GM19025 (cell line): ENCODE data around the gene LACTB.

Experiments
- ATAC-seq: cut with Tn5 transposase; IDR thresholded peaks from one replicate; pipeline ENCODE4 v1.9.1; 2021; ENCODE audit warnings: mild to moderate bottlenecking, low read depth, moderate library complexity; ENCODE audit not compliant: unreplicated experiment

Gene LACTB

GRCh38 chr15:63118854-63119253 is 2.8 kb upstream of the LACTB start:
- ATAC-seq = no peak

DNA sequence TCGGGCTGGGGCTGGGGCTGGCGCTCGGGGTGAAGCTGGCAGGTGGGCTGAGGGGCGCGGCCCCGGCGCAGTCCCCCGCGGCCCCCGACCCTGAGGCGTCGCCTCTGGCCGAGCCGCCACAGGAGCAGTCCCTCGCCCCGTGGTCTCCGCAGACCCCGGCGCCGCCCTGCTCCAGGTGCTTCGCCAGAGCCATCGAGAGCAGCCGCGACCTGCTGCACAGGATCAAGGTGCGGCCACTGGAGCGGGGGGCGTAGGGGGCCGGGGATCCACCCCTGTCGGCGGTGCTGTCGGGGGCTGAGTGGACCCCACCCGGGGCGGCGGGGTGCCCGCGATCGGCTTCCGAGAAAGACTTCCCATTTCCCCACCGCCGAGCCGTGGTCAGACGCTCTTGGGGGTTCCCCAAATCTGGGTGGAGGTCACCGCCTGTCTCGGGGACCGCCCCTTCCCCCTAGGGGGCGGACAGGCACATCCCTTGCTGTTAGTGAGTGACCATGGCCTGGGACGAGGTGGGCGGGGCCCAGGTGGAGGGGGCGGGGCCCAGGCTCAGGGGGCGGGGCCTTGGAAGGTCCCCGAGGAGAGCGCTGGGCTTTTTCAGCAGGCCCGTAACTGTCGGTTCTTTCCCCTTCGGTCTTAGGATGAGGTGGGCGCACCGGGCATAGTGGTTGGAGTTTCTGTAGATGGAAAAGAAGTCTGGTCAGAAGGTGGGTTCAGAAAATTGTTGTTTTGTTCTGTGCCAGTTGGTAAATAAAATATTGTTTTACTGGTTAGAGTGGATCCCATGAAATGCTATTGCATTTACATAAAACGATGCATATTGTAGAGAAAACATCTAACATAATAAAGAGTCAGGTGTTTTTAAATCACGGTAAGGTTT is 578 bp downstream of the LACTB start:
- ATAC-seq = peak; percentile 85

- no peak for ATAC-seq
Observed at GRCh38 chr15:63124506-63124905, 2.8 kb downstream of the LACTB start.

DNA sequence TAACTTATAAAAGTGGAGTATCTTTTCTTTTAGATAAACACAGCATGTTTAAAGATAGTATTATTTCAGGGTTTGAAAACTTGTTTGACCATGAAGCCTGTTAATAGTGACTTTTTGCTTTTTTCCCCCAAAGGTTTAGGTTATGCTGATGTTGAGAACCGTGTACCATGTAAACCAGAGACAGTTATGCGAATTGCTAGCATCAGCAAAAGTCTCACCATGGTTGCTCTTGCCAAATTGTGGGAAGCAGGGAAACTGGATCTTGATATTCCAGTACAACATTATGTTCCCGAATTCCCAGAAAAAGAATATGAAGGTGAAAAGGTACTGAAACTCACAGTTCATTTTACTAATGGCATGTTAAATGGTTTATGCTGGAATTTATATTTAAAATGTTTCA is 5.1 kb downstream of the LACTB start:
- ATAC-seq = no peak

DNA sequence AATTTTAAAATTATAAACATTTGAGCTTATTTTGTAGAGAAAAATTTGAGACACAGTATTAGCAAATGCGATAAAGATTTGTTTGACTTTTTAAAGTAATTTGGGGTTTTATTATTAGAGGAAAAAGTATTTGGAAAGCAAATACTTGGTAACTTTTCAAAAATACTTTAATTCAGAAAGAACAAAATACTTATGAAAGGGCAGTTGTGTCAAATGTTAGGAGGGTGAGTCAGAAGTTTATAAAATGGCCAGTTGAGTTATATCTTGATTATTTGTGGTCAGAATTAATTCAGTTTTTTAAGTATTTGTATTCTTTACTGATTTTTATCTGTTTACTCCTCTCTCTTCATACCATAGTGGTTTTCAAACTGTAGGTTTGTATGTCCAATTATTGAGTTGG is 12.1 kb downstream of the LACTB start:
- ATAC-seq = no peak

DNA sequence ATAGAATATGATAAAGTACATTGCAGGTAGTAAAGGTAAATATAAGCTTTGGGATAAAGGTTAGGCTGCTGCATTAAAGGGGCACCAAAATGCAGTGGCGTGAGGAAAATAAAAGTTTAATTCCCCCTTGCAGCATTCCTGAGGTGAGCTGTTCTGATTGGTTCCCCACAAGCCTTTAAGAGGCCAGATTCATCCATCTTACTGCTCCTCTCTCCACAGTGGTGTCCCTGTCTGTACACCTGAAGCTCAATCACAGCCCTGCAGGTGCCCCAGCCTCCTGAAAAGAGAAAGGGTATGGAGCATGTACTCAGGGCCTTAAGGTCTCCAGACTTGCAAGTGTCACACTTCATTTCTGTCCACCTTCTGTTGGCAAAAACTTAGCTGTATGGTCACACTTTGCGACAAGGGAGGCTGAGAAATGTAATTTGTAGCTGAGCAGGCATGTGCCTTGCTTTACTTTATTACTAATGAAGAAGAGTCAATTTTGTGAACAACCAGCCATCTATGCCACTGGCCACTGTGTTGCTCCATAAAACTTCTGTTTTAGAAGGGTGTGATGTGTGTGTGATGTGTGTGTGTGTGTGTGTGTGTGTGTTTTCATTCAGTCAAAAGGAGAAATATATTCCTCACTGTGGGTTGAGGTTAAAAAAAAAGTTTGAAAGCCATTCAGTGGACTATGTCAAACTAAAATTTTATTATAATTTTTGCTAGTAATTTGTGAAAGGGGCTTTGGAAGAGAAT is 12.8 kb downstream of the LACTB start:
- no peak for ATAC-seq

DNA sequence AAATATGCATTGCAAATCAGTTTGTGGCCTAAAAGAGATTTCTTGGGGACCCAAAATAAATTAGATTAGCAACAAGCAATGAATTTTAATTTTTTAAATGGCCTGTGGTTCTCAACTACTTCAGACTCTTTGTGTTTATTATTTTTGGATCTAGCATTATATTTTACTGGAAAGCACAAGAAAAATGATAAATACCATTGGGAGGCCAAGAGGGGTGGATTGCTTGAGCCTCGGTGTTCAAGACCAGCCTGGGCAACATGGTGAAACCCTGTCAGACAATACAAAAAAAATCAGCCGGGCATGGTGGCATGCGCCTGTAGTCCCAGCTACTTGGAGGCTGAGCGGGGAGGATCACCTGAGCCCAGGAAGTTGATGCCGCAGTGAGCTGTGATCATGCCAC is 13.6 kb downstream of the LACTB start:
- ATAC-seq = no peak

DNA sequence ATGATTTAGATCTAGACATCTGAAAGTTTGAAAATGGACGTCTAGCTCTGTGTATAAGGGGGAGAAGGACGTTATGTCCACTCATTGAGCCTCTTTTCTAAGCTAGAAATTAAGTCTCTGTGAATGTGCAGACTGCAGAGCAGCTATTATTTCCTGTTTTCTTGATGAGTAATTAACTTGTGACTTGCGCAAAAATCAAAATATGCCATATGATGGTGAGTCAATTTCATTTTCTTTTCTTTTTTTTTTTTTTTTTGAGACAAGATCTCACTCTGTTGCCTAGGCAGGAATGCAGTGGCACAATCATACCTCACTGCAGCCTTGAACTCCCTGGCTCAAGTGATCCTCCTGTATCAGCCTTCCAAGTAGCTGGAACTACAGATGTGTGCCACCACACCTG is 14.1 kb downstream of the LACTB start:
- no peak for ATAC-seq

- no peak for ATAC-seq
Observed at GRCh38 chr15:63136742-63137141, 15.1 kb downstream of the LACTB start.

GRCh38 chr15:63140936-63141335 is 19.3 kb downstream of the LACTB start:
- no peak for ATAC-seq

DNA sequence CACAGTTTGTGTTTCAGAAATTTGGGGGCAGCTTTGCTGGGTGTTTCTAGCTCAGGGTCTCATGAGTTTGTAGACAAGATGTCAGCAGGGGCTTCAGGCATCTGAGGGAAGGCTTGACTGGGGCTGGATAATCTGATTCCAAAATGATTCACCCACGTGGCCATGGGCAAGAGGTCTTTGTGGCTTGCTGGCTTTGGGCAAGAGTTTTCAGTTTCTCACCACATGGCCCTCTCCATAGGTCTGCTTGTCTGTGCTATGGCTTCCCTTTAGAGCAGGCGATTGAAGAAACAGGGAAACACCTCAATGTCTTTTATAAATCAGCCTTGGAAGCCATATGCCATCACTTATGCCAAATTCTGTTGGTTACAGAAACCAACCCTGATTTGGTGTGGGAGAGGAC is 23.8 kb downstream of the LACTB start:
- ATAC-seq = no peak

- ATAC-seq = no peak
Observed at GRCh38 chr15:63146684-63147083, 25.0 kb downstream of the LACTB start.

GRCh38 chr15:63151665-63152064 is 30.0 kb downstream of the LACTB start:
- no peak for ATAC-seq

- ATAC-seq = no peak
Observed at GRCh38 chr15:63155486-63155885, 33.8 kb downstream of the LACTB start.

DNA sequence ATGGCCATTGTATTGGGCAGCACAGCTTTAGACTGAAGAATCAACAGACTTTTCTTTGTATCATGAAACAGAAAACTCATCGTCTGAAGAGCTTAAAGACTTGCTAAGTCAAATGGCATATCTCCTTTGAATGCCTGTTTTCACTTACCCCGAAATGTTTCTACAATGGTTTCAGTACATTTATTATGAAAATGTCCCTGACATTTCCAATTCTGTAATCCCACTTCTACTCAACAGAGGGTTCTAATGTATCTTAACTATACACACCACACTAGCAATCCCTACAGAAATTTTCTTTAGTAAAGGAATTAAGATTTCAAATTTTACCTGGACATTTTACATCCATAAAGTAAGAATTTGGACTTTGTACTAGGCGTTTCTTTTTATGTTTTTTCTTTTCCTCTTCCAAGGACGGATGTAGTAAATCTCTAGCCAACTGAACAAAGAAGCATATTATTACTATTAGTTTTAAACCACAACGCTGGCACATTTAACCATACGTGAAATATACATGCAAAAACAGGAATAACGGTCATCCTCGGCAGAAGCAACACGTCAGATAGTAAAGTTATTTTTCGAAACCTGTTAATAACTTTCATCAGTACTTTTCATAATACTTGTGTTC is 34.5 kb downstream of the LACTB start:
- ATAC-seq = no peak

DNA sequence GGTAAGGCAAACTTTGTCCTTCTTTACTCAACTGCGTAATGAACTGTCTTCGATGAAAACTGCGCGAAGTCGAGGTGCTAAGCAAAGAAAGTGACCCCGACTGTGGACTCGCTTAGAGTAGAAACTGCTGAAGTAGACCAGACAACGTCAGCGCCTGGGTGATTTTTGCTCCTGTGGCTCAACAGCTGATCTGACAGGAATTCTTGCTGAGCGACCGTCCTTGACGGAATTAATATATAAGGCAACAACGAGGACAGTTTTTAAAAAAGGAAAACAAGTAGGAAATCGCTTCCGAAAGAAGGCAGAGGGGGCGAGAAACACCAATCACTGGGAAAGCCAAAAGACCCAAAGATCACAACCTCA is 35.1 kb downstream of the LACTB start:
- no peak for ATAC-seq

DNA sequence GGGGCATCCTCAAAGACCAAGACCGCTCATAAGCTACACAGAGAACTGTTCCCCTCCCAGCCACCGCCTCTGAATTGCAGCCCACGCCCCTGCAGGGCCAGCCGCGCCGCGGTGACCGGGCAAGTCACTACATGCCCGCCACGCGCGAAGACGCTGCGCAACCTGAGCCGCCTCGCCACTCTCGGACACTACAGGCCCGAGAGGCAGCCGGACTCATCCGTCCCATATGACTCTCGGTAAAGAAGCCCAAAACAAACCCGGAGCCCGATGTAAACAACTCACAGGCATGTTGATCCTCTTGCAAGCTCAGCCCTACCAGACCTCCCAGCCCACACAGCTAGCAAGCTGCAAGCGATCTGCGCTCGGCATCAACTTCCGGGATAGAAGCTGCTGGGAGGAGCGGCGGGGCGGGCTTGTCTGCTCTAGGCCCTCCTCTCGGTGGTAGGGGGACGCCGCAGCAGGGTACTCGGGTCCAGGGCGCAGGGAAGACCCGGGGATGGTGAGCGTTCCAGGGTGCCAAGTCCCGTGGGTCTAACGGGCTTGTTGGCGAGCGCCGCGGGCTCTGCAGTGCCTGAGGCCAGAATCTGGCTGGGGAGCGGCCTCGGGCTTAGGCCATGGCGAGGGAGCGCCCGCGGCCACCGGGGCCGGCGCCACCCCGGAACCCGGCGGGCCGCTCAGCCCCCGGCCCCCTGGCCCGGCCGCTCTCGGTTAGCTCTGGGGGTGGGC is 35.6 kb downstream of the LACTB start, which contains the start of gene RPS27L:
Gene RPS27L (minus strand): TSS at position 360 of the 726 bp plus-strand sequence. CDS start 72 bp downstream, at position 288.
- peak; percentile 86 for ATAC-seq

DNA sequence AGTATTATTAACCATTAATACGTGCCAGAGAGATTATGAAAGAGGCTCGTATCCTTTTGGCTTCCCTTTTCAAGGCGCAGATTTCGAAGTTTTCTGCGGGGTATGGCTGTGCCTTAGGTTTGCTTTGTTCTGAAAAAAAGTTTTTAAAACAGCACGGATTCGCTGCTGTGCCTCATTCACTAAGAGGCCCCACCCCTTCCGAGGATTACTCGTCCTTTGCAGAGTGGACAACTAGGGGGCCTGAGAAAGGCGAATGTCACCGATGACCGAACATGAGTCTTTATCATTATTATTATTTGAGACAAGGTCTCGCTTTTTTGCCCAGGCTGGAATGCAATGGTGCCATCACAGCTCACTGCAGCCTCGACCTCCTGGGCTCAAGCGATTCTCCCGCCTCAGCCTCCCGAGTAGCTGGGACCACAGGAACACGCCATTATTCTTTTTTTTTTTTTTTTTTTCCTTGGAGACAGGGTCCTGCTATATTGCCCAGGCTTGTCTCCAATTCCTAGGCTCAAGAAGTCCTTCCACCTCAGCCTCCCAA is 36.3 kb downstream of the LACTB start:
- ATAC-seq = no peak

- no peak for ATAC-seq
Observed at GRCh38 chr15:63160638-63161037, 39.0 kb downstream of the LACTB start.

DNA sequence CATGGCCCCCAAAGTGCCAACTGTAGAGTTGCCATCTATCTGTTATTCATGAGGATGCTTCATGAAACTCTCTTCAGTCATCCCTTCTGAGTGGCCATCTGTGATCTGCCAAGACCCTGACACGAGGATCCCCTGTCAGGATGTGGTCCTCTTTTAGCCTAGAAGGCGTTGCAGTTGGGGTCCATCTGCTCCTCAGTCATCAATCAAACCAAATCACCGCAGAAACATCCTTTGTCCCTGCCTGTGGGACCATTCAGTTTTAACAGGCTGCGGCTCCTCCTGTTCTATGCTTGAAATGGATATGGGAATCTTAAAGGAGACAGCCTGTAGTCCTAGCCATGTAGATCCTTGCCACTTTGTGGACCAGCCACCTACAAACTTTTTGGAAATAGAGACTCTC is 41.6 kb downstream of the LACTB start:
- no peak for ATAC-seq
